Measurements from ENCODE around the gene PARN.

PARN gene

GRCh38 chr16:14529010-14529669, 100.9 kb downstream of the PARN start:
- peak; percentile 64 for DNase-seq (ENCODE audit: low spot score)

- no peak for DNase-seq (ENCODE audit: low spot score)
These were observed 101.8 kb downstream of the PARN start for GRCh38 chr16:14528306-14528705.

- DNase-seq (ENCODE audit: low spot score), result no peak
These were observed 102.5 kb downstream of the PARN start for GRCh38 chr16:14527411-14528044.

- no peak for DNase-seq (ENCODE audit: low spot score)
These were observed 104.5 kb downstream of the PARN start for GRCh38 chr16:14525596-14525995.

DNA sequence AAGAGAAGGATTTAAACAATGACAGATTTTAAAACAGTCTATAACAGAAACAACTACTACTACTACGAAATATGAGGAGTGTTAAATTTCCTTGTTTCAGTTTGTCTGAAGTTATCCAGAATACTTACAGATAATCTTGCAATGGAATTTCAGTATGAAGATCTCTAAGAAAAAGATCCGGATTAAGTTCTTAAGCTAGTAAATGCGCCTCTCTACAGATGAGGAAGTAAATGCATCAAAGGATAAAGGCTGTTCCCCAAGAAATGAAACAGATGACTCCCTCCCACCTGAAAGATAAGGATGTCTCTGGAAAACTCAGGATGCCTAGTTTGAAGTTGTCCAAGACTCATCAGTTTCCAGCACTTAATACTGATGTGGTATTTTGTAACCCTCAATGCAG, 105.1 kb downstream of the PARN start:
- no peak for DNase-seq (ENCODE audit: low spot score)

DNA sequence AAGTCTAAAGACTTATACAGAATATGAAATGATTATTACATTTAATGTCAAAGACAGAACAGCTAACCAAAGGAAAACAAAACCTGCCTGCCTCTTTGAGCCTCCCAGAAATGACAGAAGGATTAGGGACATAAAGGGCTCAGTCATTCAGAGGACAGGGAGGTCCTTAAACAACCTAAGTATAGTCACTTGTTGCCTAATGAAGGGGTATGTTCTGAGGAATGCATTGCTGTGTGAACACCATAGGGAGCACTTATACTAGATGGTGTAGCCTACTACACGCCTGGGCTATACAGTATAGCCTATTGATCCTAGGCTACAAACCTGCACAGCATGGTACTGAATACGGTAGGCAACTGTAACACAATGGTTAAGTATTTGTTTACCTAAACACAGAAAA, 106.4 kb downstream of the PARN start:
- DNase-seq (ENCODE audit: low spot score), result no peak

- no peak for DNase-seq (ENCODE audit: low spot score)
These were observed 107.4 kb downstream of the PARN start for GRCh38 chr16:14522671-14523070.

DNA sequence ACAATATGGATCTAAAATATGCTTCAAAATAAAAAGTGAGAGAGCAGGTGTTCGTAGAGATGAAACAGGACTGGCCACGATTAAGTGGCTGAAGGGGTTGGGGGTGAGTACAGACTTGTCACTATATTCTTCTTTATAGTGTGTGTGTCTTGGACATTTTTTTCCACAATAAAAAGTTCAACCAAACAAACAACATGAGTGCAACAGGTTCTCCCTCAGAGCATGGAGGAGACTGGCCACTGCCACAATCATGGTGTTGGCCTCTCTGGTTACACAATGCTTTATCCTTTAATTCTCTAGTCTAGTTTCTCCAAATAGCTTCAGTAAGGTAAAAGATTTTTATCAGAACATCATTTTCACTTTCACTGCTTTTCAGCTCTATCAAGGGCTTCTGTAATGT, 109.3 kb downstream of the PARN start:
- no peak for DNase-seq (ENCODE audit: low spot score)

GRCh38 chr16:14514967-14515366, 115.1 kb downstream of the PARN start:
- DNase-seq (ENCODE audit: low spot score), result no peak

- DNase-seq (ENCODE audit: low spot score), result no peak
These were observed 116.5 kb downstream of the PARN start for GRCh38 chr16:14513389-14514107.

DNA sequence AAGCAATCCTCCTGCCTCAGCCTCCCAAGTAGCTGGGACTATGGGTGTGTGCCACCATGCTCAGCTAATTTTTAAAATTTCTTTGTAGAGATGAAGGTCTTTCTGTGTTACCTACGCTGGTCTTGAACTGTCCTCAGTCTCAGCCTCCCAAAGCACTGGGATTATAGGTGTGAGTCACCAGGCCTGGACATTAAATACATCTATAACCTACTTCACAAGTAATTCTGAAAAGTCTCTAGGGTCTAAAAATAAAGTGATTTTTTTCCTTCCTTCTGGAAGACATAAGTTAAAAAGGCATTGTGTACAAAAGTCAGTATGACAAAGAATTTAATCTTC, 118.3 kb downstream of the PARN start:
- no peak for DNase-seq (ENCODE audit: low spot score)

- no peak for DNase-seq (ENCODE audit: low spot score)
These were observed 118.9 kb downstream of the PARN start for GRCh38 chr16:14510939-14511799.

DNA sequence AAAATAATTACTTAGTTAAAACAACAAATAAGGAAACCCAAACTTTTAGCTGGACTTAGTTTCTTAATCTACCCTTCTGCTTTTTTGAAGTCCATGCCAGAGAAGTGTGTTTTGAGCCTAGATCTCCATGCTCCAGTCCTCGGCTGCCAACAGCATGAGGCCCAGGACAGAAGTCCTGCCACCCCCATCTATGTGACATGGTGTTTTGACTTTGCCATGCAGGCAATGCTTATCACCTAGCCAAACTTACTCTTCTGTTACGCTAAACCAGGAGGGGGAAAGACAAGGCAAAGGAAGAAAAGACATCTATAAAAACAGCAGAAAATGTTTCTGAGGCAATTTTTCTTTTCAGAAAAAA, 119.5 kb downstream of the PARN start:
- DNase-seq (ENCODE audit: low spot score), result no peak

GRCh38 chr16:14509675-14510132, 120.4 kb downstream of the PARN start:
- DNase-seq (ENCODE audit: low spot score), result no peak

DNA sequence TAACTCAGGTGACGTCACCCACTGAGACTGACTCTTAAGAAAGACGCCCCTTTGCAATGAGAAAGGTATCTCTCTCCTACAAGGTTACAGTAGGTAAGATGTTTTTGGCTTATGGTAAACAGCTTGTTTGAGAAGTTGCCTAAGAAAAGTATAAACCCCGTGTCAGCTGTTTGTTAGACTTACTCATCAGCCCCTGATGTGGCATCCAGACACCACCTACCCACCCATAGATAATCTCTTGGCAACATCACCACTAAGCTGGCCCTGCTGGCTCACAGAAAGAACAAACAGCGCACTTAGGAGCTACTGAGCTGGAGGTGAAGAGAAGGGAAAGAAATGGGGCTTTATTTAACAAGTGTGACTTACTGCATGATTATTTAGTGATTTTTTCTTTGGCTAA, 121.0 kb downstream of the PARN start:
- no peak for DNase-seq (ENCODE audit: low spot score)

- no peak for DNase-seq (ENCODE audit: low spot score)
These were observed 124.2 kb downstream of the PARN start for GRCh38 chr16:14505846-14506245.

DNA sequence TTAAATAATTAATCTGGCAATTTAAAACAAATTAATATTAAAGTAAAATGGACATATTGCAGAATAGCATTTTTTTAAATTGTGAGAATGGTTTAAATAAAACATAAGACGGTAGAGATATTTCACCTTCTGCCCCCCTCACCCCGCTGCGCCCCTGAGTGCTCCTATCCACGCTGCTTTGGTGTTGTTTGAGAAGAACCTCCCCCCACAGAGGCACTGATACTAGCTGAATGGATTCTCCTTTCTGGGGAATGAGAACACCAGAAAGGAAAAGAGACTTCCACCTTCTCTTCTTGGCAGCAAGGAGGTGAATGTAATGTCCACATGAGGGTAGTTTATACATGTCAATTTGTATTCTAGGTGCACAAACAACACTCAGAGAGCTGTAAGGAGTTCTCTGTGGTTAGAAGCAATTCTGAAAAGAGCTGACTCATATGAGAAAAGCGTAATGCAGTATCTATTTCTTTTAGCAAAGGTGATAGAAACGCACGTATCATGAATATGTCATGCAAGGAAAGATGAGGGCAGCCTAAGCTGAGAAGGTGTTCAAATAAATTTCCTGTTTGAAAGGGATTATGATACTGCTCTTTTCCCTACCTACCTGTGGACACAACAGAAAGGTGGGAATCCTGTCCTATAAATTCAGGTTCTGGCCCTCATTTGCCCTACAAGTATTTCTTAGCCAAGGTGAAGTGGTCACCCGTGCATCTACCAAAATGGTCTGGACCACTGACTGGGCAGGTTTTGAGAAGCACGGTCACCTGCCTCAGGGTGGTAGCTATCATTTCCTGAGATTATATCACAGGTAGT, 126.9 kb downstream of the PARN start:
- no peak for DNase-seq (ENCODE audit: low spot score)

DNA sequence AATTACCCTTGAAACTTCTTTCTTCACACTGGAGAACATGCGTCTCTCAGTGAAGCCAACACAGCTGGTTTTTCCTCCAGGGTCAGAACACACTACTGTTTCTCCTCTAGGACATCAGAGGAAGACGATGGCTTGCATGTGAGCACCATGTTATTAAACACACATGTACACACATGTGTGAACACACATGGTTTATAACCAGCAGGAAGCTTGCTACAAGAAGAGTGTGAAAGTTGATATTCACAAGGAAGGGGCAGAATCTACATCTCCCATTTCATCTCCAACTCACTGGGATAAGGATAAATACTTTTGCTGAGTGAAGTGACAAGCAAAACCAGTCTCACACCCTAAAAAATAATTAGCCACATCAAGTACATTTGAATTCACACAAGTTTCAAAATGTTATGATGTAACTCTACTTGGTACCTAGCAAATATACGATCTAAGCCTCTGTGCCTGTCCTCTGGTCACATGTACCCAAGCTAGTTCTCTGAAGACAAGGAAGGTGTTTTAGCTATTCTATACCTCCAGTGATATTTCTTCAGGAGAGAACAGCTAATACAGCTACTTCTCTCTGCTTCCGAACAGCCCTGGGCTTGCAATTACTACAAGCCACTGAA, 127.7 kb downstream of the PARN start:
- DNase-seq (ENCODE audit: low spot score), result no peak

DNA sequence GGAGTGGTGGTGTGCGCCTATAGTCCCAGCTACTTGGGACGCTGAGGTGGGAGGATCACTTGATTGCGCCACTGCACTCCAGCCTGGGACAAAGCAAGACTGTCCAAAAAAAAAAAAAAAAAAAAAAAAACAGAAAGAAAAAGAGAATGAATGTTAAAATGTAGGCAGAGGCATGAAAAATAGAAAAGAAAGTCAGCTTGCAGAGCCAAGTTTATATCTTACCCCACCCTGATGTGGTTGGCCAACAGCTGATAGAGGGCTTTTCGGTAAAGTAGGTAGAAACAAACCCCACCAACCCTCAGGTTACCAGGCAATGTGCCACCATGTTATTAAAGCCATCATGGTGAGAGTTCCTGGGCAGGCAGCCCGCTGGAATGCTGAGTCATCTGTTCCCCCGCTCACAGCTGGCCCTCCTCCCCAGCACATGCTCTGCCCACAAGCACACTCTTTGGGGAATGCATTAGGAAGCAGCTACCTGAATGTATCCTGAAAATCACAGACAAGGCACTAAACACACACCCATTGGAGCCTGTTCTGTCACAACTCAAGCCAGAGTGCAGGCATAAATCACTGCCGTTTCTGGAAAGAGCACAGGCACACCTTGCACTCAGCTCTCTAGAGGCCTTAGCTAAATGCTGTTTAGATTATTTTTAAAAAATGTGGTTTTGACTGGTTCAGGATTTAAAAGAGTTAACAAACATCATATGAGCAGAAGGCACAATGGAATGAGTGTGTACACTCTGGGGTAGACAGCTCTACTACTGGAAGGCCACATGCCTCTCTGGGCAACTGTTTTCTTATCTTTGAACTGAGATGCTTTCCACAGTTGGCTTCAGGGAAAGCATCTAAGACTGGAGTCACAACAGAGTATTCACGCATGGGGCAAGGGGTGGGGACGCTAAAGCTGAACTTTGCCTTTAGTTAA, 128.5 kb downstream of the PARN start:
- DNase-seq (ENCODE audit: low spot score), result peak; percentile 52

- no peak for DNase-seq (ENCODE audit: low spot score)
These were observed 129.3 kb downstream of the PARN start for GRCh38 chr16:14500791-14501190.

Data from LoVo (cell line).